Endothelial cell of umbilical vein (primary cell): ENCODE measurements around the gene SPIRE2. TPM values are rescaled to one million over a fixed set of nuclear protein-coding genes. Genes with fewer than 3 reads are reported as not detected.

ENCODE experiments used
- BruUV-seq: library from RNA; stranded (reverse); fragments of 400-500 nt; replicated peaks from 2 replicates; lab custom pipeline; 2021; lab: Mats Ljungman, UMichigan
- CTCF ChIA-PET: fragments of 300-600, 350-600 bp; sonication (Branson Sonifier 250); formaldehyde crosslinking; loops from one replicate; lab custom pipeline; 2021; ENCODE audit warnings: antibody characterized with exemption, inconsistent platforms; lab: Charles Lee
- POLR2A ChIA-PET: fragments of 300-600, 350-600 bp; sonication (Branson Sonifier 250); formaldehyde crosslinking; loops from one replicate; lab custom pipeline; 2021; ENCODE audit warnings: antibody characterized with exemption, inconsistent platforms; lab: Charles Lee
- DNase-seq: peaks from one replicate; pipeline ENCODE4 v3.0.0-alpha.2; 2011; ENCODE audit warnings: low read depth, low spot score
- FAIRE-seq: peaks from 2 replicates; lab custom pipeline; 2011; peaks lifted over from hg19 to GRCh38; lab: Jason Lieb, UNC
- H2AFZ ChIP-seq: 2 replicates; pipeline ENCODE4 v1.6.0; 2012; ENCODE audit warnings: low read depth, low read length, control low read depth, inconsistent platforms
- H3K27ac ChIP-seq: 2 replicates; pipeline ENCODE4 v1.5.1; 2011; ENCODE audit warnings: low read depth, mild to moderate bottlenecking, control low read depth, low read length, moderate library complexity; ENCODE audit not compliant: insufficient read depth
- H3K27me3 ChIP-seq, 2 experiments: 2 replicates each; pipeline versions ENCODE4 v1.6.0 to v1.6.1; 2011; ENCODE audit warnings: low read length in 2 of 2, mixed read lengths in 1 of 2; ENCODE audit not compliant: control insufficient read depth in 2 of 2, insufficient read depth in 2 of 2
- H3K36me3 ChIP-seq, 2 experiments: 2 replicates in 1 of 2; 3 replicates in 1 of 2; pipeline ENCODE4 v1.5.1; 2011; ENCODE audit warnings: low read length in 2 of 2, mild to moderate bottlenecking in 1 of 2, moderate library complexity in 1 of 2; ENCODE audit not compliant: control insufficient read depth in 2 of 2, insufficient read depth in 2 of 2; ENCODE audit errors: extremely low read depth in 1 of 2
- H3K4me1 ChIP-seq: 3 replicates; pipeline ENCODE4 v1.5.1; 2011; ENCODE audit warnings: mild to moderate bottlenecking, low read length; ENCODE audit not compliant: control insufficient read depth, insufficient read depth; ENCODE audit errors: extremely low read depth
- H3K4me2 ChIP-seq: 2 replicates; pipeline ENCODE4 v1.6.1; 2011; ENCODE audit warnings: low read length, control low read depth, mixed read lengths; ENCODE audit not compliant: insufficient read depth
- H3K4me3 ChIP-seq, 3 experiments: fragments of 200-600 bp in 1 of 3; sonication (generic), shearing (Covaris generic) in 1 of 3; replicated peaks in 1 of 3; 2 replicates each; pipeline ENCODE4 v1.5.1; 2011 to 2016; ENCODE audit warnings: control low read depth in 3 of 3, low read length in 3 of 3, mild to moderate bottlenecking in 2 of 3, inconsistent platforms in 1 of 3, low read depth in 1 of 3, moderate library complexity in 1 of 3; ENCODE audit not compliant: insufficient read depth in 1 of 3
- H3K79me2 ChIP-seq: 2 replicates; pipeline ENCODE4 v1.6.0; 2012; ENCODE audit warnings: low read length, inconsistent platforms; ENCODE audit not compliant: control insufficient read depth, insufficient read depth
- H3K9ac ChIP-seq: replicated peaks from 2 replicates; pipeline ENCODE3; 2011; ENCODE audit warnings: low read length, control low read depth; ENCODE audit not compliant: insufficient read depth; ENCODE audit errors: extremely low read depth
- H3K9me1 ChIP-seq: replicated peaks from 3 replicates; pipeline ENCODE4 v1.6.0; 2011; ENCODE audit warnings: mild to moderate bottlenecking, low read length; ENCODE audit not compliant: control insufficient read depth, insufficient read depth; ENCODE audit errors: extremely low read depth
- H3K9me3 ChIP-seq: replicated peaks from 2 replicates; pipeline ENCODE4 v1.5.1; 2012; ENCODE audit warnings: low read length, inconsistent platforms; ENCODE audit not compliant: control insufficient read depth, insufficient read depth
- H4K20me1 ChIP-seq: replicated peaks from 2 replicates; pipeline ENCODE3; 2011; ENCODE audit warnings: mild to moderate bottlenecking, low read length; ENCODE audit not compliant: control insufficient read depth, insufficient read depth; ENCODE audit errors: extremely low read depth
- EZH2 ChIP-seq: IDR thresholded peaks from 2 replicates; pipeline ENCODE4 v1.6.1; 2012; ENCODE audit warnings: borderline replicate concordance, low read depth, mild to moderate bottlenecking, moderate library complexity, low read length, inconsistent platforms; ENCODE audit not compliant: severe bottlenecking
- FOS ChIP-seq: IDR thresholded peaks from 2 replicates; pipeline ENCODE4 v1.6.1; 2011; ENCODE audit warnings: mild to moderate bottlenecking, low read length, moderate library complexity, borderline replicate concordance; ENCODE audit not compliant: insufficient read depth
- GATA2 ChIP-seq: IDR thresholded peaks from 2 replicates; pipeline ENCODE4 v1.7.0; 2011; ENCODE audit warnings: low read depth, mild to moderate bottlenecking, moderate library complexity, mixed read lengths, low read length; ENCODE audit not compliant: insufficient read length, insufficient read depth
- JUN ChIP-seq: IDR thresholded peaks from 2 replicates; pipeline ENCODE4 v1.6.1; 2011; ENCODE audit warnings: borderline replicate concordance, low read depth; ENCODE audit not compliant: insufficient read length, insufficient read depth
- MAX ChIP-seq: IDR thresholded peaks from 2 replicates; pipeline ENCODE4 v1.6.1; 2011; ENCODE audit not compliant: insufficient read depth, insufficient read length
- MYC ChIP-seq: IDR thresholded peaks from one replicate; pipeline ENCODE4 v1.6.1; 2011; ENCODE audit warnings: mild to moderate bottlenecking, low read depth, low read length
- POLR2A ChIP-seq: IDR thresholded peaks from 2 replicates; pipeline ENCODE4 v1.6.1; 2012; ENCODE audit warnings: low read depth, mild to moderate bottlenecking, control low read depth, low read length
- POLR2AphosphoS5 ChIP-seq: IDR thresholded peaks from 2 replicates; pipeline ENCODE4 v1.6.1; 2012; ENCODE audit warnings: low read depth, mild to moderate bottlenecking, control low read depth, low read length, moderate library complexity; ENCODE audit not compliant: insufficient read depth
- dilution Hi-C: fragments of 300-500 bp; cut with MboI; formaldehyde crosslinking; loops from one replicate; pipeline ENCODE4 v1.15.0; 2019; ENCODE audit warnings: low sequenced_read_pairs; ENCODE audit not compliant: extremely low pct_ligation_motif_present
- intact Hi-C: fragments of 100-400 bp; cut with micrococcal nuclease; formaldehyde crosslinking; loops from one replicate; pipeline ENCODE4 v1.10.0; 2022
- polyA plus RNA-seq, 4 experiments: library from polyadenylated mRNA; depleted of rRNA in 3 of 4; stranded (reverse) in 3 of 4; unstranded in 1 of 4; fragments of >200 nt; gene quantifications; 2 replicates each; pipeline versions ENCODE4 v1.2.1 to v1.2.3, GENCODE V29; 2011 to 2012; ENCODE audit warnings: missing spikeins in 1 of 4
- total RNA-seq: library from RNA; stranded (reverse); gene quantifications from 2 replicates; pipeline ENCODE4 v1.2.3, GENCODE V29; 2021
- TF ChIP-seq, protein P1 (sequence below), 2 donors: IDR thresholded peaks; 1 replicate in 1 of 2; 2 replicates in 1 of 2; pipeline ENCODE4 v1.5.1; 2011; ENCODE audit warnings: low read length in 2 of 2, mild to moderate bottlenecking in 2 of 2, moderate library complexity in 2 of 2, control low read depth in 1 of 2, inconsistent platforms in 1 of 2, low read depth in 1 of 2; ENCODE audit not compliant: insufficient read depth in 1 of 2; ENCODE audit errors: extremely low read depth in 1 of 2

SPIRE2 gene
- total and polyA plus RNA-seq, 2 donors (not counting 3 experiments of a cell fraction or from before 2014, with no cell fraction given) = 1.2 to 3.1 TPM

DNA sequence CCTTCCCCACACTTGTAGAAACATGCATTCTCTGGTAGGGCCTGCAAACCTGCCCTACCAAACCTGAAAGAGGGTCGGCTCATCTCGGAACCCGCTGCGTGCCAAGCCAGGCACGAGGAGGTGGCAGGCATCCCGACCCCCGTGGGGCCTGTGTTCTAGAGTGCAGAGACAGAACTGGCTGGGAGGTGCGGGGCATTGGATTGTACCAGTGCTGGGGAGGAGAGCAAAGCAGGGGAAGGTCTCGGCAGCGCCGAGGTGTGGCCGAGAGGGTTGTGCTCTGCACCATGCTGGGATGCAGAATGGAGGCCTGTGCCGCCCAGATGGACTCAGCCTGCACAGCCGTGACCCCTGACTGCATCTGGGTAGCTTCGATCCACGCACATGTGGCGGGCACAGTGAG is 72.6 kb downstream of the SPIRE2 start:
- peaks cover 11 to 51% of the 10 kb centered on the region in 2 experiments for H3K36me3 ChIP-seq
- H3K4me2 ChIP-seq = no peak overlapping the region
- H3K9me1 ChIP-seq = no peaks in the 10 kb centered on the region
- no peaks in the 10 kb centered on the region for H3K9me3 ChIP-seq
- H3K27ac ChIP-seq = no peak overlapping the region
- H3K79me2 ChIP-seq = no peaks in the 10 kb centered on the region
- DNase-seq (no peak), FAIRE-seq (no peak)
- H3K4me3 ChIP-seq = no peak overlapping the region
- no peak overlapping the region for H3K9ac ChIP-seq
- peaks cover 2% of the 10 kb centered on the region for H4K20me1 ChIP-seq
- no peaks in the 10 kb centered on the region for H3K27me3 ChIP-seq
- TF ChIP-seq, protein P1, sequence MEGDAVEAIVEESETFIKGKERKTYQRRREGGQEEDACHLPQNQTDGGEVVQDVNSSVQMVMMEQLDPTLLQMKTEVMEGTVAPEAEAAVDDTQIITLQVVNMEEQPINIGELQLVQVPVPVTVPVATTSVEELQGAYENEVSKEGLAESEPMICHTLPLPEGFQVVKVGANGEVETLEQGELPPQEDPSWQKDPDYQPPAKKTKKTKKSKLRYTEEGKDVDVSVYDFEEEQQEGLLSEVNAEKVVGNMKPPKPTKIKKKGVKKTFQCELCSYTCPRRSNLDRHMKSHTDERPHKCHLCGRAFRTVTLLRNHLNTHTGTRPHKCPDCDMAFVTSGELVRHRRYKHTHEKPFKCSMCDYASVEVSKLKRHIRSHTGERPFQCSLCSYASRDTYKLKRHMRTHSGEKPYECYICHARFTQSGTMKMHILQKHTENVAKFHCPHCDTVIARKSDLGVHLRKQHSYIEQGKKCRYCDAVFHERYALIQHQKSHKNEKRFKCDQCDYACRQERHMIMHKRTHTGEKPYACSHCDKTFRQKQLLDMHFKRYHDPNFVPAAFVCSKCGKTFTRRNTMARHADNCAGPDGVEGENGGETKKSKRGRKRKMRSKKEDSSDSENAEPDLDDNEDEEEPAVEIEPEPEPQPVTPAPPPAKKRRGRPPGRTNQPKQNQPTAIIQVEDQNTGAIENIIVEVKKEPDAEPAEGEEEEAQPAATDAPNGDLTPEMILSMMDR (IDR thresholded peaks at IDR 0.05; ENCODE audit: extremely low read depth in 1 of 2, insufficient read depth in 1 of 2, low read depth in 1 of 2, low read length in 2 of 2) = no peak
- TF ChIP-seq POLR2A = no peak
- no peak for TF ChIP-seq MAX
- TF ChIP-seq MYC = no peak
- no peak for TF ChIP-seq FOS
- no peak for TF ChIP-seq JUN
- no peak for TF ChIP-seq POLR2AphosphoS5
- TF ChIP-seq EZH2 = no peak
- no peak for TF ChIP-seq GATA2
- ChIA-PET POLR2A (no interaction called here), CTCF (interaction anchor here (2.4 kb wide), 1 partner anchor 10 kb away, joined by 11 read pairs; no protein-coding TSS in a partner anchor)
- dilution Hi-C loops = no loop called here
- no peak overlapping the region for H2AFZ ChIP-seq
- no peaks in the 10 kb centered on the region for H3K4me1 ChIP-seq
- intact Hi-C loops = no loop called here
- BruUV-seq = no TSS peak
